HepG2 (cell line): ENCODE measurements around the gene ATXN1L. TPM values are rescaled to one million over a fixed set of nuclear protein-coding genes. Genes with fewer than 3 reads are reported as not detected.

Experiments used
- GTF3A ChIP-seq: sonication (generic); formaldehyde crosslinking; conservative IDR thresholded peaks from 2 replicates; pipeline ENCODE4 v1.4.0; 2020; ENCODE audit warnings: mild to moderate bottlenecking, missing genetic modification reagents
- HDAC6 ChIP-seq: fragments of 200-600 bp; sonication (generic); IDR thresholded peaks from 2 replicates; pipeline ENCODE4 v1.7.0; 2017; ENCODE audit warnings: mild to moderate bottlenecking, antibody characterized with exemption, low read length, low read depth
- POLR2G ChIP-seq: fragments of 200-400 bp; formaldehyde crosslinking; IDR thresholded peaks from 2 replicates; pipeline ENCODE4 v1.6.1; 2018; ENCODE audit warnings: mild to moderate bottlenecking, low read depth, low read length, moderate library complexity
- PREB ChIP-seq: sonication (generic); formaldehyde crosslinking; IDR thresholded peaks from 2 replicates; pipeline ENCODE4 v1.4.0; 2020; ENCODE audit warnings: missing genetic modification reagents
- RBFOX2 ChIP-seq: fragments of 200-400 bp; formaldehyde crosslinking; IDR thresholded peaks from 2 replicates; pipeline ENCODE4 v1.6.1; 2017; ENCODE audit warnings: low read depth, mild to moderate bottlenecking, low read length
- ZFP82 ChIP-seq: sonication (generic); formaldehyde crosslinking; IDR thresholded peaks from 2 replicates; pipeline ENCODE4 v1.5.1; 2020; ENCODE audit warnings: mild to moderate bottlenecking, missing genetic modification reagents, borderline replicate concordance
- ZNF354B ChIP-seq: sonication (generic); formaldehyde crosslinking; IDR thresholded peaks from 2 replicates; pipeline ENCODE4 v1.8.0; 2022; ENCODE audit warnings: mild to moderate bottlenecking, missing genetic modification reagents
- ZNF501 ChIP-seq: sonication (generic); formaldehyde crosslinking; IDR thresholded peaks from 2 replicates; pipeline ENCODE4 v1.5.1; 2020; ENCODE audit warnings: mild to moderate bottlenecking, moderate library complexity, missing genetic modification reagents
- ZNF503 ChIP-seq: sonication (generic); formaldehyde crosslinking; IDR thresholded peaks from 2 replicates; pipeline ENCODE4 v1.4.0; 2020; ENCODE audit warnings: missing genetic modification reagents
- ZNF576 ChIP-seq: sonication (generic); formaldehyde crosslinking; IDR thresholded peaks from 2 replicates; pipeline ENCODE4 v1.4.0; 2020; ENCODE audit warnings: mild to moderate bottlenecking, missing genetic modification reagents
- ZNF616 ChIP-seq: sonication (generic); formaldehyde crosslinking; IDR thresholded peaks from 2 replicates; pipeline ENCODE4 v1.5.0; 2020; ENCODE audit warnings: low read depth, mild to moderate bottlenecking, missing genetic modification reagents
- ZNF879 ChIP-seq: sonication (generic); formaldehyde crosslinking; IDR thresholded peaks from 2 replicates; pipeline ENCODE4 v1.8.1; 2023; ENCODE audit warnings: missing genetic modification reagents
- polyA plus RNA-seq, 8 experiments: library from polyadenylated mRNA; depleted of rRNA in 3 of 8; stranded (reverse) in 7 of 8; unstranded in 1 of 8; fragments of >200 nt; fragmentation: Illumina TruSeq in 4 of 8; extraction: Trizol in 4 of 8; gene quantifications; 2 replicates each; pipeline versions ENCODE4 v1.2.1 to v1.2.3, GENCODE V29; 2011 to 2016; ENCODE audit warnings: low read depth in 4 of 8, missing spikeins in 1 of 8, mixed read lengths in 1 of 8; ENCODE audit not compliant: insufficient read depth in 1 of 8
- total RNA-seq, 5 experiments: library from RNA; depleted of rRNA; stranded (reverse); fragments of >200 nt; fragmentation: Illumina TruSeq; extraction: Trizol; gene quantifications; 2 replicates each; pipeline ENCODE4 v1.2.3, GENCODE V29; 2016; ENCODE audit warnings: low read depth in 1 of 5
- TF ChIP-seq, protein P1 (sequence below): sonication (generic); formaldehyde crosslinking; conservative IDR thresholded peaks from 2 replicates; pipeline ENCODE4 v1.8.0; 2022; ENCODE audit warnings: low read depth, missing genetic modification reagents
- TF ChIP-seq, protein P2 (sequence below), 2 experiments: sonication (generic) in 1 of 2; formaldehyde crosslinking in 1 of 2; IDR thresholded peaks; 2 replicates each; pipeline versions ENCODE4 v1.4.0 to v1.6.1; 2016 to 2020; ENCODE audit warnings: borderline replicate concordance in 1 of 2, low read depth in 1 of 2, mild to moderate bottlenecking in 1 of 2, missing genetic modification reagents in 1 of 2
- TF ChIP-seq, protein P3 (sequence below): sonication (generic); formaldehyde crosslinking; conservative IDR thresholded peaks from 2 replicates; pipeline ENCODE4 v1.4.0; 2020; ENCODE audit warnings: missing genetic modification reagents

ATXN1L gene
- total and polyA plus RNA-seq, 2 of the 13 experiments (the other 11 are each of a cell fraction or from before 2014, with no cell fraction given): 20.0 to 22.4 TPM

DNA sequence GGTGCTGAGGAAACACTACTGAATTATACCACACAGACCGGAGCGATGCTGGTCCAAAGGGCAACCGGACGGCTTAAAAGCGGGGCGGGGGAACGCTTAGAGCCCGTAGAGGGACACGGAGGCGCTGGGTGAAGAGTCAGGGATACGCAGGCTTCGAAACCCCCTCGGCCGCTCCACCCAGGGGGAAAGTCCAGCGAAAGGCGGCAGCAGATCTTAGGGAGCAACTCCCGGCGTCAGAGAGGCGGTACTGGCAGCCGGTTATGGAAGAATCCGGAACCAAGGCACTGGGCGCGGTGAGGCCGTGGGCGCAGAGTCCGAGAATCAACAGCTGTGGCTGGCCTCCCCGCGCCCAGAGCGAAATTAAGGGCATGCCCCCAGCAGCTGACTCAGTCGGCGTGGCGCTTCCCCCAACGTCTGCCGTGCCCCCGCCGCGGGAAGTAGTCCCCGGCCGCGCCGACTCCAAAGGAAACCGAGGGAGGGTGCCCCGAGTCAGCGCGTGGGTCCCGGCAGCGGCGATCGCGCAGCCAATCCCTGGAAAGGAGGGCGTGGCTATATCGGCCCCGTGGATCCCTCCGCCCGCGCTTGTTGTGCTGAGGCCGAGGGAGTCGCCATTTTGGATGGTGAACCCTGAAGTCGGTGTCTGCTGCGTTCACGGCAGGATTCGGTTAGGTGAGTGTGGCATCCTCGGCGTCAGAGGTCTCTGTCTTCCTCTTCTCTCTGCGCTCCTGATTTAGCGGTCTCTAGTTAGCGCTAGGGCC is 49.3 kb downstream of the ATXN1L start, which contains the start of gene IST1 (continued):
- TF ChIP-seq, protein P1, sequence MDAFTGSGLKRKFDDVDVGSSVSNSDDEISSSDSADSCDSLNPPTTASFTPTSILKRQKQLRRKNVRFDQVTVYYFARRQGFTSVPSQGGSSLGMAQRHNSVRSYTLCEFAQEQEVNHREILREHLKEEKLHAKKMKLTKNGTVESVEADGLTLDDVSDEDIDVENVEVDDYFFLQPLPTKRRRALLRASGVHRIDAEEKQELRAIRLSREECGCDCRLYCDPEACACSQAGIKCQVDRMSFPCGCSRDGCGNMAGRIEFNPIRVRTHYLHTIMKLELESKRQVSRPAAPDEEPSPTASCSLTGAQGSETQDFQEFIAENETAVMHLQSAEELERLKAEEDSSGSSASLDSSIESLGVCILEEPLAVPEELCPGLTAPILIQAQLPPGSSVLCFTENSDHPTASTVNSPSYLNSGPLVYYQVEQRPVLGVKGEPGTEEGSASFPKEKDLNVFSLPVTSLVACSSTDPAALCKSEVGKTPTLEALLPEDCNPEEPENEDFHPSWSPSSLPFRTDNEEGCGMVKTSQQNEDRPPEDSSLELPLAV (CRISPR knock-in tag): no peak; the same call in 1 of the 2 replicates
- TF ChIP-seq ZFP82 (CRISPR knock-in tag): peak; percentile 89; the same call in 1 of the 2 replicates
- TF ChIP-seq ZNF501: peak; percentile 90
- TF ChIP-seq, protein P2, sequence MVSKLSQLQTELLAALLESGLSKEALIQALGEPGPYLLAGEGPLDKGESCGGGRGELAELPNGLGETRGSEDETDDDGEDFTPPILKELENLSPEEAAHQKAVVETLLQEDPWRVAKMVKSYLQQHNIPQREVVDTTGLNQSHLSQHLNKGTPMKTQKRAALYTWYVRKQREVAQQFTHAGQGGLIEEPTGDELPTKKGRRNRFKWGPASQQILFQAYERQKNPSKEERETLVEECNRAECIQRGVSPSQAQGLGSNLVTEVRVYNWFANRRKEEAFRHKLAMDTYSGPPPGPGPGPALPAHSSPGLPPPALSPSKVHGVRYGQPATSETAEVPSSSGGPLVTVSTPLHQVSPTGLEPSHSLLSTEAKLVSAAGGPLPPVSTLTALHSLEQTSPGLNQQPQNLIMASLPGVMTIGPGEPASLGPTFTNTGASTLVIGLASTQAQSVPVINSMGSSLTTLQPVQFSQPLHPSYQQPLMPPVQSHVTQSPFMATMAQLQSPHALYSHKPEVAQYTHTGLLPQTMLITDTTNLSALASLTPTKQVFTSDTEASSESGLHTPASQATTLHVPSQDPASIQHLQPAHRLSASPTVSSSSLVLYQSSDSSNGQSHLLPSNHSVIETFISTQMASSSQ (IDR thresholded peaks at IDR 0.05; ENCODE audit: low read depth): peak; percentile 47; the same call in 1 of the 2 replicates
- TF ChIP-seq, protein P2 (CRISPR knock-in tag; IDR thresholded peaks at IDR 0.05; ENCODE audit: borderline replicate concordance): peak; percentile 87
- peak; percentile 91 for TF ChIP-seq GTF3A (CRISPR knock-in tag)
- 0 out of 2 replicates have a peak, but pooled peaks have one; percentile 23 for TF ChIP-seq ZNF354B
- peak; percentile 96 for TF ChIP-seq ZNF503
- TF ChIP-seq, protein P3, sequence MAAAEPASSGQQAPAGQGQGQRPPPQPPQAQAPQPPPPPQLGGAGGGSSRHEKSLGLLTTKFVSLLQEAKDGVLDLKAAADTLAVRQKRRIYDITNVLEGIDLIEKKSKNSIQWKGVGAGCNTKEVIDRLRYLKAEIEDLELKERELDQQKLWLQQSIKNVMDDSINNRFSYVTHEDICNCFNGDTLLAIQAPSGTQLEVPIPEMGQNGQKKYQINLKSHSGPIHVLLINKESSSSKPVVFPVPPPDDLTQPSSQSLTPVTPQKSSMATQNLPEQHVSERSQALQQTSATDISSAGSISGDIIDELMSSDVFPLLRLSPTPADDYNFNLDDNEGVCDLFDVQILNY (CRISPR knock-in tag): peak; percentile 83
- TF ChIP-seq ZNF616 (CRISPR knock-in tag): peak; percentile 88; the same call in 1 of the 2 replicates
- peak; percentile 98 for TF ChIP-seq RBFOX2
- TF ChIP-seq ZNF576: peak; percentile 57; the same call in 1 of the 2 replicates
- no peak; the same call in none of the 2 replicates for TF ChIP-seq ZNF879 (CRISPR knock-in tag)
- peak; percentile 97 for TF ChIP-seq POLR2G
- peak; percentile 73; the same call in 1 of the 2 replicates for TF ChIP-seq PREB (CRISPR knock-in tag)
- TF ChIP-seq HDAC6: no peak
